Measurements from ENCODE around the gene SYT8. TPM values are rescaled to one million over a fixed set of nuclear protein-coding genes. Genes with fewer than 3 reads are reported as not detected.

The SYT8 gene
- polyA plus RNA-seq, 1 of the 3 experiments (the other 2 are of a cell fraction), result not detected

GRCh38 chr11:1814691-1815090 is 20.1 kb upstream of the SYT8 start:
- ChIA-PET POLR2A (no interaction called here), CTCF (interaction anchor here (1.0 to 5.7 kb wide), 3 partner anchors 18 to 162 kb away, joined by 3 to 26 read pairs (median 5); no protein-coding TSS in a partner anchor)
- Histone ChIP-seq H3K9me2 (no peaks in the 10 kb centered on the region), H3K9me3 (no peaks in the 10 kb centered on the region), H3K9ac (no peak overlapping the region), H3K4me1 (ENCODE audit: control insufficient read depth in 1 of 2, insufficient read depth in 2 of 2, low read depth in 1 of 2, low read length in 1 of 2) (no peaks in the 10 kb centered on the region), H3F3A (replicated peaks; ENCODE audit: insufficient read depth) (no peaks in the 10 kb centered on the region), H3K4me2 (no peak overlapping the region), H3K36me3 (replicated peaks in 1 of 2; ENCODE audit: control insufficient read depth in 1 of 2, insufficient read depth in 2 of 2, low read length in 1 of 2) (no peaks in the 10 kb centered on the region), H3K27ac (ENCODE audit: low read depth in 2 of 2, low read length in 1 of 2) (no peak overlapping the region), H2AFZ (ENCODE audit: low read depth) (no peak overlapping the region), H4K20me1 (ENCODE audit: insufficient read depth) (no peaks in the 10 kb centered on the region), H3K79me2 (ENCODE audit: insufficient read depth) (no peaks in the 10 kb centered on the region), H3K27me3 (ENCODE audit: insufficient read depth) (no peaks in the 10 kb centered on the region; the same call in 1 of the 2 replicates), H3K4me3 (ENCODE audit: low read depth in 2 of 2, low read length in 1 of 2) (no peak overlapping the region)
- no peak for TF ChIP-seq TEAD4 (IDR thresholded peaks at IDR 0.05; ENCODE audit: borderline replicate concordance, insufficient read depth)
- TF ChIP-seq YY1 (IDR thresholded peaks at IDR 0.05; ENCODE audit: low read depth), result no peak
- no peak for TF ChIP-seq FOXJ3 (CRISPR knock-in tag; IDR thresholded peaks at IDR 0.05)
- TF ChIP-seq FOSL2 (IDR thresholded peaks at IDR 0.05; ENCODE audit: borderline replicate concordance, low read depth), result no peak
- no peak for TF ChIP-seq SIN3A (IDR thresholded peaks at IDR 0.05; ENCODE audit: borderline replicate concordance, low read depth, low read length)
- TF ChIP-seq REST (IDR thresholded peaks at IDR 0.05; ENCODE audit: low read depth, low read length), result no peak
- no peak for TF ChIP-seq RFX5 (IDR thresholded peaks at IDR 0.05; ENCODE audit: low read length)
- TF ChIP-seq ZBTB33 (IDR thresholded peaks at IDR 0.05; ENCODE audit: borderline replicate concordance, low read depth), result no peak
- TF ChIP-seq EP300 (IDR thresholded peaks at IDR 0.05; ENCODE audit: borderline replicate concordance in 1 of 2, low read depth in 1 of 2, low read length in 1 of 2), result no peak
- no peak for TF ChIP-seq FOXM1 (IDR thresholded peaks at IDR 0.05; ENCODE audit: low read depth)
- no peak for TF ChIP-seq JUND (IDR thresholded peaks at IDR 0.05)
- TF ChIP-seq GABPA (IDR thresholded peaks at IDR 0.05; ENCODE audit: low read depth), result no peak
- TF ChIP-seq RCOR1 (IDR thresholded peaks at IDR 0.05; ENCODE audit: low read length), result no peak
- no peak for DNase-seq
- 55% methylated on average over 10 of the region's 10 CpGs for WGBS (ENCODE audit: low lambda C conversion rate)
